Endothelial cell of hepatic sinusoid (primary cell): ENCODE results near the gene NUP93.
"Not testable (repeated sequence)": the region's sequence is repeated elsewhere in the genome, so short reads cannot be mapped to it uniquely, and the experiment has no call there.

Source experiments
- in situ Hi-C: cut with HindIII; loops from 2 replicates; pipeline ENCODE4 v1.10.0; 2017; ENCODE audit warnings: low sequenced_read_pairs

NUP93 gene

GRCh38 chr16:56884929-56885328, 155.0 kb downstream of the NUP93 start:
- in situ Hi-C loops: not testable (repeated sequence)

- in situ Hi-C loops: no loop called here
Observed at GRCh38 chr16:56885446-56886162, 155.7 kb downstream of the NUP93 start.

DNA sequence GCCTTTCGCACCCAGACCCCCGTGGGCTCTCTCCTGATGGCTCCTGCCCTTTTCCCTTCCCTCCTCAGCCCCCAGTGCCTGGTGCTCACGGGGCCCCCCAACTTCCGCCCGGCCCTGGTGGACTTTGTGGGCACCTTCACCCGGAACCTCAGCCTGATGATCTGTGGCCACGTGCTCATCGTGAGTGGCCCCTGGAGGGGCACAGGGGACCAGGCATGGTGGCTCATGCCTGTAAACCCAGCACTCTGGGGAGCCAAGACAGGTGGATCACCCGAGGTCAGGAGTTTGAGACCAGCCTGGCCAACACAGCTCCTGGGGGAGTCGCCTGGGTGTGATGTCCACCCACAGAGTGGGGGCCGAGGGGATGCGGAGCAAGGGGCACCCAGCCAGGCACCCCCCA, 156.4 kb downstream of the NUP93 start:
- in situ Hi-C loops: no loop called here

DNA sequence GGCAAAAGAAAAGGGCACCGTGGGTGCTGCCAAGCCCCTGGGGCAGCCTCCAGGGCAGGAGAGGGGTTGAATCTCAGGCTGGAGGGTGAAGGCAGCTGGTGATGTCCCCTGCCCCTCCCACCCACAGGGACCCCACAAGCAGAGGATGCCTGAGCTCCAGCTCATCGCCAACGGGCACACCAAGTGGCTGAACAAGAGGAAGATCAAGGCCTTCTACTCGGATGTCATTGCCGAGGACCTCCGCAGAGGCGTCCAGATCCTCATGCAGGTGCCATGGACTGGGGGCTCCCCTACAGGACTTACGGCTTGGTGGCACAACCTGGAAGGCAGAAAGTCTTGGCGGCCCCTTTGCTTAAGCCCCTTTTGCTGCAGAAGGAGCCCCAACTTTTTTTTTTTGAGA, 156.9 kb downstream of the NUP93 start:
- in situ Hi-C loops: no loop called here

GRCh38 chr16:56888806-56889205, 158.9 kb downstream of the NUP93 start:
- in situ Hi-C loops: no loop called here

DNA sequence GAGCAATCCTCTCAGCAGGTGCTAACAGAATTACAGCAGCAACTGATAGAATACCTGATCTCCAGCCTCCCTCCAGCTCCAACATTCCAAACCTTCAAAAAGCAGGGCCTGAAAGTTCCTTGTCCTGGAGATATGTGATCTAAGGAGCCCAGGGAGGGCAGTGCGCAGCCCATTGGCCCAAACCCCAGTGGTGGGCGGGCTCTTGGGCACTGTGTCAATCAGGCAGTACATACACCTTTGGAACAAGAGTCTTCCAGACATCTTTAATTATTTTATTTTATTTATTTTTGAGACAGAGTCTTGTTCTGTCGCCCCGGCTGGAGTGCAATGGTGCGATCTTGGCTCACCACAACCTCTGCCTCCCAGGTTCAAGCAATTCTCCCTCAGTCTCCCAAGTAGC, 159.3 kb downstream of the NUP93 start:
- in situ Hi-C loops: no loop called here

DNA sequence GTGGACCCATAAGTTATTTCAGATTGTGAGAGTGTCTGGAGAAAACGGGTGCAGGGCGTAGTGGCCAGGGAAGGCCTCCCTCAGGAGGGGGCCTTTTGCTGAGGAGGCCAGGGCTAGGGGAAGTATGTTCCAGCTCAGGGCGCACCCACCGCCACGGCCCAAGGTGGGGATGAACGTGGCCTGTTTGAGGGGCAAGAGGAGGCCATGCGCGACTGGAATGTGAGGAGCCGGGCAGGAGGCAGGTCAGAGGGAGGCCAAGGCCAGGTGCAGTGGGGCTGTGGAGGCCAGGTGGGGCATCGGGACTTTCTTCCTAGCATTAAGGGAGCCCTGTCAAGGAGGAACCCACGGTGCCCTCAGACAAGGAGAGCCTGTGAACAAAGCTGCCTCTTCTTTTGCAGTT, 161.8 kb downstream of the NUP93 start:
- in situ Hi-C loops: no loop called here

DNA sequence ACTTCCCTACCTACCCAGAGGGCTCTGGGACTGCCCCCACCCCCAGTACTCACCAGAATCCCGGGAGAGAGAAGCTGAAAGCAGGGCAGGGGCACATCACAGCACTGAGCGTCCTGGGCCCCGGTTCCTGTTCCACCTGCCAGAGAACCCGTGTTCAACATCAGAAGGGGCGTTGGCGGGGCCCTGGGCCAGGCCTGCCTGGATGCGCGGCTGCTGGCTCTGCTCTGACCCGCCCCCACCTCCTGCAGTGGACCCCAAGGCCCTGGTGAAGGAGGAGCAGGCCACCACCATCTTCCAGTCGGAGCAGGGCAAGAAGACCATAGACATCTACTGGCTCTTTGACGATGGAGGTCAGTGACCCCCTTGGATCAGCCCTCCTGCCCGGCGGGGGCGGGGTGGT, 162.8 kb downstream of the NUP93 start:
- in situ Hi-C loops: no loop called here

- in situ Hi-C loops: no loop called here
Observed at GRCh38 chr16:56894331-56894917, 164.5 kb downstream of the NUP93 start.

DNA sequence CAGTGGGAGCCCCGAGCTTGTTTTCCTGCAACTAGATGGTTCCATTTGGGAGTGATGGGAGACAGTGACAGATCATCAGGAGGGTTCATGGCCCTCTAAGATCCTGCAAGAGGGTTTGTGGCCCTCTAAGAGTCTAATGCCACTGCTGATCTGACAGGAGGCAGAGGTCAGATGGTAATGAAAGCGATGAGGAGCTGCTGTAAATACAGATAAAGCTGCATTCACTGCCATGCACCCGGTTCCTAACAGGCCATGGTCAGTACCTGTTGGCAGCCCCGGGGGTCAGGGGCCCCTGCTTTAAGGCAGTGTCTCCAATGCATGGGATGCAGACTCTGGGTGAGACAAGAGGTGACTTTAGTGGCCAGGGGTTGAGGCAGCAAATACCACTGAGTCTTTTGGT, 165.9 kb downstream of the NUP93 start:
- in situ Hi-C loops: no loop called here

DNA sequence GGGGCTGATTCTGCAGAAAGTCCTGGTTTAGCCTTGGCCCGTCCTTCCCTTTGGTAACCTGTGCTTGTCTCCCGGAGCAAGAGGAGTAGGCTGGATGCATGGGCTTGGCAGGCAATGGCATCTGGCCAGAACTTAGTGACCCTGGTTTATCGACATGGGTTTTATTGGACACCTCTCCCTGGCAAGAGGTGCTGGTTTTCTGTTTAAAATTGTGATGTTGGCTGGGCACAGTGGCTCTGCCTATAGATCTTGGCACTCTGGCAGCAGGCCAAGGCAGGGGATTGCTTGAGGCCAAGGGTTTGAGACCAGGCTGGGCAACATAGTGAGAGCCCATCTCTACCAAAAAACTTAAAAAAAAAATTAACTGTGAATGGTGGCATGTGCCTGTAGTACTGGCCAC, 166.3 kb downstream of the NUP93 start:
- in situ Hi-C loops: no loop called here

- in situ Hi-C loops: no loop called here
Observed at GRCh38 chr16:56897026-56897799, 167.3 kb downstream of the NUP93 start.

GRCh38 chr16:56898847-56899246, 168.9 kb downstream of the NUP93 start:
- in situ Hi-C loops: no loop called here
